ENCODE data around the gene GLDC.
"Not testable (repeated sequence)": the region's sequence is repeated elsewhere in the genome, so short reads cannot be mapped to it uniquely, and the experiment has no call there.

The GLDC gene

GRCh38 chr9:6665628-6666027 lies 20.1 kb upstream of the GLDC start:
- in situ Hi-C loops (cut with HindIII; ENCODE audit: low sequenced_read_pairs): no loop called here

GRCh38 chr9:6664204-6664680 lies 18.7 kb upstream of the GLDC start:
- in situ Hi-C loops (cut with HindIII; ENCODE audit: low sequenced_read_pairs): no loop called here

- in situ Hi-C loops (cut with HindIII; ENCODE audit: low sequenced_read_pairs): no loop called here
Observed at GRCh38 chr9:6660512-6660911, 15.0 kb upstream of the GLDC start.

- in situ Hi-C loops (cut with HindIII; ENCODE audit: low sequenced_read_pairs): no loop called here
Observed at GRCh38 chr9:6658628-6659353, 13.3 kb upstream of the GLDC start.

GRCh38 chr9:6656614-6657300 lies 11.2 kb upstream of the GLDC start:
- in situ Hi-C loops (cut with HindIII; ENCODE audit: low sequenced_read_pairs): no loop called here

GRCh38 chr9:6655036-6655435 lies 9.5 kb upstream of the GLDC start:
- in situ Hi-C loops (cut with HindIII; ENCODE audit: low sequenced_read_pairs): no loop called here

- in situ Hi-C loops (cut with HindIII; ENCODE audit: low sequenced_read_pairs): no loop called here
Observed at GRCh38 chr9:6646293-6646636, 736 bp upstream of the GLDC start.

GRCh38 chr9:6645105-6645354 lies 499 bp downstream of the GLDC start:
- in situ Hi-C loops (cut with HindIII; ENCODE audit: low sequenced_read_pairs): not testable (repeated sequence)

- in situ Hi-C loops (cut with HindIII; ENCODE audit: low sequenced_read_pairs): loop anchor here (5.0 kb wide), 2 partner anchors 62 to 73 kb away; no protein-coding TSS in a partner anchor
Observed at GRCh38 chr9:6644346-6645104, 1.0 kb downstream of the GLDC start.

GRCh38 chr9:6641961-6642360 lies 3.6 kb downstream of the GLDC start:
- in situ Hi-C loops (cut with HindIII; ENCODE audit: low sequenced_read_pairs): loop anchor here (5.0 kb wide), 2 partner anchors 60 to 75 kb away; no protein-coding TSS in a partner anchor

- in situ Hi-C loops (cut with HindIII; ENCODE audit: low sequenced_read_pairs): loop anchor here (5.0 kb wide), 2 partner anchors 59 to 76 kb away; no protein-coding TSS in a partner anchor
Observed at GRCh38 chr9:6641561-6641960, 4.0 kb downstream of the GLDC start.

GRCh38 chr9:6641056-6641455 lies 4.5 kb downstream of the GLDC start:
- in situ Hi-C loops (cut with HindIII; ENCODE audit: low sequenced_read_pairs): loop anchor here (5.0 kb wide), 2 partner anchors 59 to 76 kb away; no protein-coding TSS in a partner anchor

GRCh38 chr9:6640268-6641051 lies 5.1 kb downstream of the GLDC start:
- in situ Hi-C loops (cut with HindIII; ENCODE audit: low sequenced_read_pairs): loop anchor here (5.0 kb wide), 2 partner anchors 58 to 77 kb away; no protein-coding TSS in a partner anchor

- in situ Hi-C loops (cut with HindIII; ENCODE audit: low sequenced_read_pairs): loop anchor here (5.0 kb wide), 2 partner anchors 57 to 78 kb away; no protein-coding TSS in a partner anchor
Observed at GRCh38 chr9:6639622-6640021, 5.9 kb downstream of the GLDC start.

GRCh38 chr9:6634444-6634843 lies 11.1 kb downstream of the GLDC start:
- in situ Hi-C loops (cut with HindIII; ENCODE audit: low sequenced_read_pairs): no loop called here

GRCh38 chr9:6633378-6633777 lies 12.2 kb downstream of the GLDC start:
- in situ Hi-C loops (cut with HindIII; ENCODE audit: low sequenced_read_pairs): no loop called here

GRCh38 chr9:6632516-6633183 lies 12.9 kb downstream of the GLDC start:
- in situ Hi-C loops (cut with HindIII; ENCODE audit: low sequenced_read_pairs): no loop called here

GRCh38 chr9:6631207-6631512 lies 14.4 kb downstream of the GLDC start:
- in situ Hi-C loops (cut with HindIII; ENCODE audit: low sequenced_read_pairs): no loop called here

GRCh38 chr9:6630502-6631206 lies 14.9 kb downstream of the GLDC start:
- in situ Hi-C loops (cut with HindIII; ENCODE audit: low sequenced_read_pairs): no loop called here

- in situ Hi-C loops (cut with HindIII; ENCODE audit: low sequenced_read_pairs): no loop called here
Observed at GRCh38 chr9:6628704-6629103, 16.8 kb downstream of the GLDC start.
